Ovary (tissue), 10 donors: ENCODE results near the gene PINK1. TPM values are rescaled to one million over a fixed set of nuclear protein-coding genes. Genes with fewer than 3 reads are reported as not detected.
A peak's percentile ranks its signal among the peaks of the same experiment; 100 is the strongest.

Experiments
- DNase-seq, 5 donors: peaks; one replicate each; pipeline ENCODE4 v3.0.0-alpha.2; 2019 to 2020
- H3K27ac ChIP-seq, 2 donors: fragments of 200-600 bp; one replicate each; pipeline versions ENCODE4 v1.5.1 to v1.8.0; 2019 to 2022
- H3K27me3 ChIP-seq: fragments of 200-600 bp; one replicate; pipeline ENCODE4 v1.8.0; 2022
- H3K36me3 ChIP-seq: fragments of 200-600 bp; sonication (generic); one replicate; pipeline ENCODE4 v1.5.1; 2019
- H3K4me1 ChIP-seq: one replicate; pipeline ENCODE4 v1.8.1; 2013; ENCODE audit warnings: mild to moderate bottlenecking, moderate library complexity; ENCODE audit not compliant: insufficient read depth
- H3K4me3 ChIP-seq: fragments of 200-600 bp; sonication (generic); one replicate; pipeline ENCODE4 v1.5.1; 2017
- H3K9me3 ChIP-seq, 2 donors: fragments of 200-600 bp in 1 of 2; sonication (generic) in 1 of 2; one replicate each; pipeline versions ENCODE4 v1.5.1 to v1.8.1; 2013 to 2019; ENCODE audit warnings: mild to moderate bottlenecking in 1 of 2, moderate library complexity in 1 of 2
- CTCF ChIP-seq, 3 donors: fragments of 450-650 bp in 2 of 3; fragments of 200-600 bp in 1 of 3; IDR thresholded peaks; one replicate each; pipeline versions ENCODE4 v1.5.1 to v1.8.0; 2016 to 2022; ENCODE audit warnings: antibody characterized with exemption in 3 of 3, mild to moderate bottlenecking in 1 of 3
- EP300 ChIP-seq: sonication (generic); formaldehyde crosslinking; IDR thresholded peaks from one replicate; pipeline ENCODE4 v1.6.1; 2017; ENCODE audit warnings: antibody characterized with exemption
- POLR2A ChIP-seq: fragments of 450-650 bp; IDR thresholded peaks from one replicate; pipeline ENCODE4 v1.6.1; 2017; ENCODE audit warnings: antibody characterized with exemption, mild to moderate bottlenecking, moderate library complexity
- WGBS, 3 donors: extraction: QIAGEN DNeasy Blood & Tissue Kit in 1 of 3; methylation state at CpG; one replicate each; pipeline versions ENCODE4 v1.1.5 to v1.1.7; 2013 to 2017; 5-methylcytosine and 5-hydroxymethylcytosine counted together
- intact Hi-C, 4 donors: fragments of 100-400 bp; cut with DNase I; formaldehyde crosslinking; loops; one replicate each; pipeline versions ENCODE4 v1.11.0 to v1.15.1; 2022 to 2023
- long read RNA-seq, 3 donors: library from polyadenylated mRNA in 2 of 3; unstranded in 2 of 3; transcript quantifications; one replicate each; pipeline ENCODE4 v2.0.0 and lab custom pipeline, GENCODE V29; 2021 to 2026
- polyA plus RNA-seq, 2 donors: library from polyadenylated mRNA; stranded (reverse); fragments of 200-250 nt in 1 of 2; fragments of 350-450 nt in 1 of 2; fragmentation: Illumina TruSeq in 1 of 2; extraction: RNeasy Lipid Tissue Mini Kit (QIAGEN cat#74804) in 1 of 2; gene quantifications; one replicate each; pipeline ENCODE4 v1.2.3, GENCODE V29; 2013 to 2014
- total RNA-seq, 7 donors: library from RNA; depleted of rRNA in 2 of 7; stranded (reverse); fragments of >200 nt in 2 of 7; fragmentation: NEBNext Ultra II Directional in 3 of 7; extraction: Animal tissue kit (Norgen Biotek cat#: 25700) in 3 of 7; gene quantifications; one replicate each; pipeline versions ENCODE4 v1.1.0 to v1.2.4, GENCODE V29; 2016 to 2023
- donor health status: DM: no; HTN: no; CAD: no; lungs with moderate emphysema.
- donor health status: DM: no; HTN: no; CAD: no.
- donor health status: Bipolar disorder and iron deficiency.
- donor health status: DM: yes; HTN: yes; CAD: no.
- donor health status: DM: no; HTN: no; CAD: no.
- donor health status: DM: yes; HTN: yes; CAD: no.

Gene PINK1
- total RNA-seq (10 to 100 TPM; 40.8 to 70.5 (median 59.4) TPM), polyA plus RNA-seq (10 to 100 TPM; 63.0 to 64.6 TPM)
- long read RNA-seq, donor 1, transcript PINK1-201 (8 exons, 2,660 nt): major isoform, 19 of 100 reads
- long read RNA-seq, donor 1, partial matches to known transcripts: 46 of 100 reads
- long read RNA-seq, donor 1, other reads (novel, unspliced or antisense): 35 of 100 reads
- long read RNA-seq, donor 2, transcript PINK1-201 (8 exons, 2,660 nt): major isoform, 48 of 493 reads
- long read RNA-seq, donor 2, partial matches to known transcripts: 441 of 493 reads
- long read RNA-seq, donor 2, other reads (novel, unspliced or antisense): 0 of 493 reads
- long read RNA-seq, donor 3, transcript PINK1-201 (8 exons, 2,660 nt): major isoform, 174 of 230 reads
- long read RNA-seq, donor 3, partial matches to known transcripts: 31 of 230 reads
- long read RNA-seq, donor 3, other reads (novel, unspliced or antisense): 24 of 230 reads

- Histone ChIP-seq H3K27me3 (no peaks in the 10 kb centered on the region), H3K9me3 (no peaks in the 10 kb centered on the region), H3K27ac (peak within 1 kb of the TSS; percentile 59 to 86), H3K4me1 (peaks cover 4% of the 10 kb centered on the region), H3K36me3 (no peaks in the 10 kb centered on the region), H3K4me3 (peak within 1 kb of the TSS; percentile 77)
- intact Hi-C loops: loop anchor here in 1 of 4 donors (2.0 kb wide), 1 partner anchor 111 kb away; no protein-coding TSS in a partner anchor
- peak; percentile 74 to 93 (median 80) for DNase-seq
- 1 to 2% (median 1%) methylated on average over 63 to 93 of the region's 93 CpGs for WGBS, 3 donors
- TF ChIP-seq CTCF (IDR thresholded peaks at IDR 0.05) (peak; percentile 95 to 97 (median 97)), POLR2A (no peak)
Measured at GRCh38 chr1:20633190-20634064, at the start of gene PINK1. PINK1 (plus strand) TSS chr1:20633458; CDS start chr1:20633549, 91 bp downstream.

- H3K9me3 ChIP-seq: no peaks in the 10 kb centered on the region
- no peak for DNase-seq
- intact Hi-C loops: no loop called here
- no peaks in the 10 kb centered on the region for H3K36me3 ChIP-seq
- H3K4me3 ChIP-seq: no peak overlapping the region
- 71 to 82% (median 73%) methylated on average over 2 of the region's 2 CpGs for WGBS, 3 donors
- H3K4me1 ChIP-seq: peaks cover 2% of the 10 kb centered on the region
- TF ChIP-seq POLR2A (no peak), CTCF (IDR thresholded peaks at IDR 0.05) (no peak), EP300 (no peak)
- no peak overlapping the region for H3K27ac ChIP-seq
- H3K27me3 ChIP-seq: no peaks in the 10 kb centered on the region
Measured at GRCh38 chr1:20584890-20585289, 48.4 kb upstream of the PINK1 start.

- 66 to 78% (median 71%) methylated on average over 9 to 10 of the region's 10 CpGs for WGBS, 3 donors
- Histone ChIP-seq H3K36me3 (no peaks in the 10 kb centered on the region), H3K9me3 (no peaks in the 10 kb centered on the region), H3K27me3 (no peaks in the 10 kb centered on the region), H3K4me3 (no peak overlapping the region), H3K4me1 (peaks cover 2% of the 10 kb centered on the region), H3K27ac (no peak overlapping the region)
- intact Hi-C loops: no loop called here
- no peak for DNase-seq
- no peak for TF ChIP-seq POLR2A
- TF ChIP-seq EP300: no peak
- TF ChIP-seq CTCF (IDR thresholded peaks at IDR 0.05): no peak
Measured at GRCh38 chr1:20586953-20587660, 46.2 kb upstream of the PINK1 start.

- Histone ChIP-seq H3K36me3 (no peaks in the 10 kb centered on the region), H3K27ac (no peak overlapping the region), H3K27me3 (no peaks in the 10 kb centered on the region), H3K9me3 (no peaks in the 10 kb centered on the region), H3K4me3 (no peak overlapping the region), H3K4me1 (peaks cover 2% of the 10 kb centered on the region)
- intact Hi-C loops: no loop called here
- DNase-seq: no peak
- WGBS, 3 donors: 71 to 74% (median 71%) methylated on average over 2 of the region's 2 CpGs
- TF ChIP-seq CTCF (IDR thresholded peaks at IDR 0.05) (no peak), EP300 (no peak), POLR2A (no peak)
Measured at GRCh38 chr1:20587661-20588053, 45.6 kb upstream of the PINK1 start.
